ENCODE measurements around the gene GPRIN1.

Gene GPRIN1

DNA sequence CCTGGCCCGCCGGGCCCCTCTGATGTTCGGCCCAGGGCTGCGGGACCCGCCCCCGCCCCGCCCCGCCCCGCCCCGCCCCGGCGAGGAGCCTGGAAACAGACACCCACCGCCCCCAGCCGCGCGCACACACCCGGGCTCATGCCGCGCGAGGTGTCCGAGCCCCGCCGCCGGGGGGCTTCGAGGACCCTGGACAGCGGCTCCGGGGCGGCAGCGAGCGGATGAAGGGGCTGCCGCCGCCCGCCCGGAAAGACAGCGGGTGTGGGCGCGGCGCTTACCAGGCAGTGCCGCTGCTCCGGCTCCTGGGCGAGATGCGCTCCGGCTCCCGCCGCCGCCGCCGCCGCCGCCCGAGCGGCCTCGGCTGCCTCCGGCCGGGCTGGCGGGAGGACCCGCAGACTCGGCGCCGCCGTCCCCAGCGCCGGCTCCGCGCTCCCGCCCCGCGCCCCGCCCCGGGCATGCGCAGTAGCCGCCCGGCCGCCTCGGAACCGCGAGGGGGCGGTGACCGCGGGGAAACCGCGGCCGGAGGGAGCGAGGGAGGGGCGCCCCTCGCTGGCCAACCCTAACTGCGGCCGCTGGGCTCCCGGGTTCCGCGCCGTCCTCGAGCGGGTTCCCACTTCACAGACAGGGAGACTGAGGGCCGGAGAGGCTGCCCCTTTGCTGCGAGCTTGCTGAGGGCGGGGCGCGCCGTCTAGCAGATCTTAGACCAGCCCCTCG is at the start of gene GPRIN1:
Gene GPRIN1, minus strand, starts transcription at position 433 of the 711 bp plus-strand sequence. CDS start 10,322 bp downstream, outside the sequence.
- no peaks in the 10 kb centered on the region for H4K20me1 ChIP-seq (ENCODE audit: insufficient read depth)
- peaks cover 39% of the 10 kb centered on the region for H3K4me1 ChIP-seq (ENCODE audit: low read depth, poor library complexity, severe bottlenecking)
- TF ChIP-seq, protein P1, sequence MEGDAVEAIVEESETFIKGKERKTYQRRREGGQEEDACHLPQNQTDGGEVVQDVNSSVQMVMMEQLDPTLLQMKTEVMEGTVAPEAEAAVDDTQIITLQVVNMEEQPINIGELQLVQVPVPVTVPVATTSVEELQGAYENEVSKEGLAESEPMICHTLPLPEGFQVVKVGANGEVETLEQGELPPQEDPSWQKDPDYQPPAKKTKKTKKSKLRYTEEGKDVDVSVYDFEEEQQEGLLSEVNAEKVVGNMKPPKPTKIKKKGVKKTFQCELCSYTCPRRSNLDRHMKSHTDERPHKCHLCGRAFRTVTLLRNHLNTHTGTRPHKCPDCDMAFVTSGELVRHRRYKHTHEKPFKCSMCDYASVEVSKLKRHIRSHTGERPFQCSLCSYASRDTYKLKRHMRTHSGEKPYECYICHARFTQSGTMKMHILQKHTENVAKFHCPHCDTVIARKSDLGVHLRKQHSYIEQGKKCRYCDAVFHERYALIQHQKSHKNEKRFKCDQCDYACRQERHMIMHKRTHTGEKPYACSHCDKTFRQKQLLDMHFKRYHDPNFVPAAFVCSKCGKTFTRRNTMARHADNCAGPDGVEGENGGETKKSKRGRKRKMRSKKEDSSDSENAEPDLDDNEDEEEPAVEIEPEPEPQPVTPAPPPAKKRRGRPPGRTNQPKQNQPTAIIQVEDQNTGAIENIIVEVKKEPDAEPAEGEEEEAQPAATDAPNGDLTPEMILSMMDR (conservative IDR thresholded peaks at IDR 0.05; ENCODE audit: low read depth, low read length) = no peak
- no peak within 1 kb of the TSS for H3K4me3 ChIP-seq (IDR thresholded peaks at IDR 0.05; ENCODE audit: insufficient read depth, low read depth, low read length)
- H3K36me3 ChIP-seq (ENCODE audit: insufficient read depth) = no peaks in the 10 kb centered on the region
- peak within 1 kb of the TSS; percentile 35; the same call in 1 of the 2 replicates for H3K9ac ChIP-seq
- H3K4me2 ChIP-seq = peak within 1 kb of the TSS; percentile 71
- peaks cover 9% of the 10 kb centered on the region; the same call in 1 of the 2 replicates for H3K79me2 ChIP-seq (ENCODE audit: insufficient read depth, low read depth)
- H3K27ac ChIP-seq = no peak within 1 kb of the TSS
- H2AFZ ChIP-seq (ENCODE audit: low read depth) = peak within 1 kb of the TSS; percentile 49; the same call in 1 of the 2 replicates
- no peaks in the 10 kb centered on the region; the same call in 1 of the 2 replicates for H3K27me3 ChIP-seq (ENCODE audit: insufficient read depth, low read depth)

DNA sequence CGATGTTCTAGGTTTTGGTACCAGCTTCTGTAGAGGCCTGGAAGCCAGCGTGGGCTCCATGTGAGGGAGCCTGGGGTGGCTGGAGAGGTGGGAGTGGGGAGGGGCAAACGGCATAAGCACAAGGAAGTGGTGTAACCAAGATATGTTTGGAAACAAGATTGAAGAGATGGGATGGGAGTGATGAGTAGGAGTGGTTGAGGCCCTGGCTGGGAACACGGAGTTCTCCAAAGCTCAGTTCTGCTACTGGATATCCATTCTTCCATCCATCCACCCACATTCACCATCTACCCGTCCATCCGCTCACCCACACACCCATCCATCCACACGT is 49.5 kb upstream of the GPRIN1 start:
- Histone ChIP-seq H3K4me1 (ENCODE audit: low read depth, poor library complexity, severe bottlenecking) (peaks cover 28% of the 10 kb centered on the region), H3K79me2 (ENCODE audit: insufficient read depth, low read depth) (no peaks in the 10 kb centered on the region), H3K4me2 (peak overlapping the region; percentile 69), H4K20me1 (ENCODE audit: insufficient read depth) (no peaks in the 10 kb centered on the region), H3K27ac (no peak overlapping the region), H3K9ac (no peak overlapping the region), H2AFZ (ENCODE audit: low read depth) (no peak overlapping the region), H3K4me3 (IDR thresholded peaks at IDR 0.05; ENCODE audit: insufficient read depth, low read depth, low read length) (no peak overlapping the region), H3K27me3 (ENCODE audit: insufficient read depth, low read depth) (no peaks in the 10 kb centered on the region), H3K36me3 (ENCODE audit: insufficient read depth) (no peaks in the 10 kb centered on the region)
- TF ChIP-seq, protein P1 (conservative IDR thresholded peaks at IDR 0.05; ENCODE audit: low read depth, low read length) = no peak

DNA sequence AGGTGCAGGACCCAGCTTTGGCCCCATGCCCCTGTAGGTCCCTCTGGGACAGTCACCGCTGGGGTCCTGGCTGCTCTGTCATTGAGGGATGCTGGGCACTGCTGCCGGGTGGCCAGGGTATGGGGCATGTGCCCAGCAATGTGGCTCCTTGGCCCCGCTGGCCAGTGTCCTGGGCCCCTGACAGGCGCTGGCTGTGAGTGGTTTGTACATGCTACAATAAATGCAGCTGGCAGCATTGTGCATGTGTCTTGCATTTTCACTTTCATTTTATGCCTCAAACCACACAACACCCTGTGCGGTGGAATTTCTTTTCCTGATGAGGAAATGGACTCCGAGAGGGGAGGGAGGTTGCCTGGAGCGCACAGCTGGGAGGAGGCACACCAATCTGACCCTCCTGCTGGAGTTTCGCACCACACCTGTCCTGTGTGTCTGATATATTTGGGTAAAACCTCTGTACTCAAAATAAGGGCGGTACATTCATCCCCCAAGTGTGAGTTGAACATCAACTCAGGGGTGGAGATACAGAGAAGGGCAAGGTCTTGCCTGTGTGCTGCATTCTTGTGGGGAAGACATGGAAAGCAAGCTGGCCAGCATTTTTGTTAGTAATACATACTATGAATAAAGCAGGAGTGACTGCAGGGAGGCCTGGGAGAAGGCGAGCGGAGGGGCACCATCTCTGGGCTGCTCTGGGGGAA is 49.0 kb upstream of the GPRIN1 start:
- Histone ChIP-seq H3K79me2 (ENCODE audit: insufficient read depth, low read depth) (no peaks in the 10 kb centered on the region), H3K4me3 (IDR thresholded peaks at IDR 0.05; ENCODE audit: insufficient read depth, low read depth, low read length) (no peak overlapping the region), H3K27ac (no peak overlapping the region), H3K4me2 (peak overlapping the region; percentile 69), H3K9ac (no peak overlapping the region), H3K36me3 (ENCODE audit: insufficient read depth) (no peaks in the 10 kb centered on the region), H3K4me1 (ENCODE audit: low read depth, poor library complexity, severe bottlenecking) (peaks cover 28% of the 10 kb centered on the region), H2AFZ (ENCODE audit: low read depth) (no peak overlapping the region), H3K27me3 (ENCODE audit: insufficient read depth, low read depth) (no peaks in the 10 kb centered on the region), H4K20me1 (ENCODE audit: insufficient read depth) (no peaks in the 10 kb centered on the region)
- TF ChIP-seq, protein P1 (conservative IDR thresholded peaks at IDR 0.05; ENCODE audit: low read depth, low read length) = no peak

DNA sequence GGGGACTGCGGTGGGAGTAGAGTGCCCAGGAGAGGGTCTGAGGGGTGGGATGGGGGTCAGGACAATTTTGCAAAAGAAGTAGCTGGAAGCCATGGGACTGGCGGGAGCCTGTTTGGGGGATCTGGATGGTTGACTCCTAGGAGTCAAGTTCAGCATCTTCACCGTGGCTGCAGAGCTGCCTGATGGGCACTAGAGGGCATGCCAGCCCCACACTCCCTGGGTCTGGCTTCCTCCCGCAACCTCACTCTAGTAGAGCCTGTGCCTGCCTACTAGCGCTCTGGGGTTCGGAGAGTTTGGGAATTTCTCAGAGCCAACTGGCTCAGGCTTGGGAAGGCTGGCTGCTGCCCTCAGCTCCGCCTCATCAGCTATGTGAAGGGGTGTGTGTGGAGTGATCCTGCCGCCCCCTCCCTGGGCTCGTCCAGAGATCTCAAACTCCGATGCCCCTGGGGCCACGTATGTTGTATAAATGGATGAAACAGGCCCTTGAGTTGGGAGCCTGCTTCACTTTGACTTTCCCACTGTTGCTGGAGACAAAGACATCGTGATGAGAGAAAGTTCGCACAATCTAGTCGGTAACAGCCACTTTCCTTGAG is 48.1 kb upstream of the GPRIN1 start:
- no peaks in the 10 kb centered on the region for H4K20me1 ChIP-seq (ENCODE audit: insufficient read depth)
- H3K4me1 ChIP-seq (ENCODE audit: low read depth, poor library complexity, severe bottlenecking) = peaks cover 28% of the 10 kb centered on the region
- H3K27ac ChIP-seq = no peak overlapping the region
- H2AFZ ChIP-seq (ENCODE audit: low read depth) = no peak overlapping the region; the same call in 1 of the 2 replicates
- no peak overlapping the region for H3K9ac ChIP-seq
- no peaks in the 10 kb centered on the region for H3K27me3 ChIP-seq (ENCODE audit: insufficient read depth, low read depth)
- H3K4me3 ChIP-seq (IDR thresholded peaks at IDR 0.05; ENCODE audit: insufficient read depth, low read depth, low read length) = no peak overlapping the region
- peak overlapping the region; percentile 69 for H3K4me2 ChIP-seq
- no peaks in the 10 kb centered on the region for H3K79me2 ChIP-seq (ENCODE audit: insufficient read depth, low read depth)
- TF ChIP-seq, protein P1 (conservative IDR thresholded peaks at IDR 0.05; ENCODE audit: low read depth, low read length) = peak; percentile 65
- H3K36me3 ChIP-seq (ENCODE audit: insufficient read depth) = no peaks in the 10 kb centered on the region

Data from KMS-11 (cell line).